Putamen (tissue), 1 donor: Measurements from ENCODE around the gene GPX2.

ENCODE experiments used
- DNase-seq: peaks from one replicate; pipeline ENCODE4 v3.0.0-alpha.2; 2016; ENCODE audit warnings: low spot score

The GPX2 gene

DNA sequence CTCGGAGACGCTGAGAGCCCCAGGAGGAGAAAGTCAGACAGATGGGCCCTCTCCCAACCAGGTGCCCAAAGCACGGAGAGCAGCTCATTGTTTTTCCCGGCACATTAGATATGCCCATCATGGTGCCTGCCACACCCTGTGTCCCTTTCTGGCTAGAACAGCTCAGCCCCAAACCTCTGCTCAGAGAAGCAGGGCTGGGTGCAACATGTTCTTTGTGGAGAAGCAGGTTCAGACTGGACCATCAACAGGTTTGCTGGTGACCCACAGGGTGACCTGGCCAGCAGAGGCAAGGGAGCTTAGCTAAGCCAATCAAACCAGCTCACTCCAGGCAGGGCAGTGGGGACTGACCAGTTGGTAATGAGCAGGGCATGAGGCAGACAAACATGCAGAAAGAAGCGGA, 16.2 kb upstream of the GPX2 start:
- no peak for DNase-seq

DNA sequence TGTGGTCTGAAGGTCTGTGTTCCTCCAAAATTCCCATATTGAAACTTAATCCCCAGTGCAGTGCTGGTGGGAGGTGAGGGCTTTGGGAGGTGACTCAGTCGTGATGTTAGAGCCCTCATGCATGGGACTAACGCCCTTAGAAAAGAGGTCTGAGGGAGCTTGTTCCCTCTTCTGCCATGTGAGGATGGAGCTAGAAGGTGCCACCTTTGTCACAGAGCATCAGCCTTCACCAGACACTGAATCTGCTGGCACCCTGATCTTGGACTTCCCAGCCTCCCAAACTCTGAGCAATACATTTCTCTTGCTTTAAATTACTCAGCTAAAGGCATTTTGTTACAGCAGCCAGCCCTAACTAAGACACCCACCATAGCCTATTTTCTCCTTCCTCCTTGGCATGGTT, 15.7 kb upstream of the GPX2 start:
- DNase-seq, result no peak

GRCh38 chr14:64956697-64957406, 14.3 kb upstream of the GPX2 start:
- no peak for DNase-seq

GRCh38 chr14:64955297-64955696, 12.8 kb upstream of the GPX2 start:
- DNase-seq, result no peak

GRCh38 chr14:64954491-64955240, 12.1 kb upstream of the GPX2 start:
- DNase-seq, result no peak

DNA sequence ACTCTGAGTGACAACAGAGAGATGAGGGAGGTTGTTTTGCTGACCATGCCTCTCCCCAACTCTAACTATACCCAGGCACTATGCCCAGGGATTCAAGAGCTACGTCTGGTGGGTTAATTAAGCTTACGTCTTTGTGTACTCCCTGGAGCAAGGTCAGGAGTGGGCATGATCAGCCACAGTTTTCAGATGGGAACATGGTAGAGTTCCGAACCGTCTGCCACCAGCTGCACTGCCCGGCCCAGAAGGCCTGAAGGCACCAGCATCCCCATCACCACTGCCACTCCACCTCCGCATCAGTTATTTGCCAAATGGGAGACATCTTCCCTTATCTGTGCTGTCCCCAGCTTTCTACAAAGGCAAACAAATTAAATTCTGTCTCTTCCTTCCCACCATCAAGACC, 11.1 kb upstream of the GPX2 start:
- DNase-seq, result no peak

DNA sequence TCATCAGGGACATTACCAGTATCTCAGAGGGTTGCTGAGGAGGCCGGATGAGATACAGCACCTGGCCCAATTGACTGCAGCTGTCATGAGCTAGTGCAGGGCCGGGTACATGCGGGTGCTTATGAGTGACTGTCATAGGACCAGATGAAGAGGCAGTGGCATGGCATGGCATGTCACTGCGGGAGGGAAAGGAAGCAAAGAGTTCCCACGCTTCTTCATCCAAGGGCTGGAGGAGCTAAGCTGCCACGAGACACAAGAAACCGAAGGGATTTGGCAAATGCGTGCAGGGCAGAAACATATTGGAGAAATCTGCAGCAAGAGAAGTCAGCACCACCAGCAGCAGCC, 10.7 kb upstream of the GPX2 start:
- no peak for DNase-seq

DNA sequence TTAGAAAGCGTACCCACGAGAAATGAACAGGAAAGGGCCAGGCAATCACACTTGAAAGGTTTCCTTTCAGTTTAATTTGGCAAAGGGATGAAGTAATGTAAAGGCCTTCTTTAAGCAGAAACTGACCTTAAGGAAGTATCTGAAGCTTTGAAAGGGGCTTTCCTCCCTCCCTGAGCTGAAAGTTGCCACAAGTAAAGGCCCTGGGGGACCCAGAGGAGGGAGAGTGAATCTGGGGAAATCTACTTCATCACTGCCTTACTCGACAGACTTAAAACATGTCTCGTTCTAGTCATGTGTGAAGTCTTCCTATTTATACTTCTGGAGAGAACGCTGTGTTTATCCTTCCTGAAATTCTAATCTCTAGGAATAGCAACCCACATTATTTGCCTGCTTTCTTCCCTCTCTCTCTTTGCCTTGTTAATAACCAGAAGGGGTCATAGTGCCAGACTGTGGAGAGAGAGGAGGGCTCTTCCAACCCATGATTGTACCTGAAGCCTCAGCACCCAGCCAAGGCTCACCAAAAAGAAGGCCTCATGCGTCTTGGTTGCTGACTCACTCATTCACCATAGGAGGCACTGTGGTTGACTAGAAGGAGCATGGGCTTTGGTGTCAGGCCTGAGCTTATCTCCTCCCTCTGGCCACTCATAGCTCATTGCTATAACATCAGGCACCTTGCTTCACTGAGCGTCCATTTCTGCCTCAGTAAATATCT, 10.2 kb upstream of the GPX2 start:
- no peak for DNase-seq

DNA sequence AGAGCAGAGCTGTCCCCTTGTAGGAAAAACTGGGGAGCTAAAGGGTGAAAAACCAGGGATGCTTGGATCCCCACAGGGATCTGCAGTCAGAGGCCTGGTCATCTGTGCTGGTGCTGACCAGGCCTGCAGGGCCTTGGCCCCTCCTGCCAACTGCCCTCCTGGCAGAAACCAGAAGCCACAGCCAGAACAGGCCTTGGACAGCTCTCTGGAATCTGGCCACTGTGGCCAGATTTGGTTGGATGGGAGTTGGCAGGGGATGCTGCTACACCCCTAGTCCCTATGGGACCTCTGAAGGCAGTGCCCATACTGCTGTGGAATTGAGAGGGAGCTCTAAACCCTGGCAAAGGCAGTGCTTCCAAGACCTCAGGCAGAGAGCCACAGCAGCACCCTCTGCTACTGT, 9.2 kb upstream of the GPX2 start:
- DNase-seq, result no peak

DNA sequence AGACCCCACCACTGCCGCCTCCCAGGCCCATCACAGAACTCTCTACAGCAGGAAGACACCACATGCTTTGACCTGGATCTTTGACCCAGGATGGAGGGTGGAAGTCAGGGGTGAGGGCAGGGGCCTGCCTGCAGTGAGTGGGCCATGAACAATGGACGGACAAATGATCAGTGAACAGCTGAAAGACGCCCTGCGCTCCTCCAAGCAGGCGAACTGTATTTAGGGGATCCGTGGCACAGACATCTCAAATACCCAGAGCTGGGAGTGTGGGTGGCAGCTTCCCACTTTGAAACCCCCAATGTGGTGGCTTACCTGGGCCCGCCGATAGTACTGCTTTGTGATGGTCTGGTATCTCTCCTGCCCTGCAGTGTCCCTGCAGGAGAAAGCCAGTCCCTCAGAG, 8.7 kb upstream of the GPX2 start:
- DNase-seq, result no peak

GRCh38 chr14:64950889-64951288, 8.3 kb upstream of the GPX2 start:
- DNase-seq, result peak; percentile 47

- DNase-seq, result no peak
These were observed 6.2 kb upstream of the GPX2 start for GRCh38 chr14:64948612-64949210.

- DNase-seq, result no peak
These were observed 5.4 kb upstream of the GPX2 start for GRCh38 chr14:64947710-64948611.

GRCh38 chr14:64946310-64947045, 3.9 kb upstream of the GPX2 start:
- no peak for DNase-seq

- DNase-seq, result no peak
These were observed 3.1 kb upstream of the GPX2 start for GRCh38 chr14:64945431-64946178.

GRCh38 chr14:64944861-64945260, 2.3 kb upstream of the GPX2 start:
- DNase-seq, result no peak

DNA sequence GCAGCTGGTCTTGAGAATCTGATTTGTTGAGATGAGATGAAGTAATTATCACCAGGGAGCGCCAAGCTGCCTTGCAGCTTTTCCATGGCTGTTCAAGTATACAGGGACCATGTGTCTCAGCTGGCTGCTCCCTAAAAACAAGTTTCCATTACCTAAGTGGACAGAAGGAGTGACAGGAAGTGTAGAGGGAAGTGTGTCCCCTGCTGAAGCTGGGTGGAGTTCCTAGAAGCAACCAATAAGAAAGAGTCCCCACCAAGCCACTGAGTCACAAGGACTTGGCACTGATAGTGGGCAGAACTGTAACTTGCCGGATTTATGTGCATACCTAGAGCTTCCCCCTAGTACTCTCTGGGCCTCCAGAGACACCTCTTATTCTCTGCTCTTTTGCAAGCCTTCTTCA, 1.5 kb upstream of the GPX2 start:
- no peak for DNase-seq

GRCh38 chr14:64943556-64943955, 1.0 kb upstream of the GPX2 start:
- DNase-seq, result no peak

DNA sequence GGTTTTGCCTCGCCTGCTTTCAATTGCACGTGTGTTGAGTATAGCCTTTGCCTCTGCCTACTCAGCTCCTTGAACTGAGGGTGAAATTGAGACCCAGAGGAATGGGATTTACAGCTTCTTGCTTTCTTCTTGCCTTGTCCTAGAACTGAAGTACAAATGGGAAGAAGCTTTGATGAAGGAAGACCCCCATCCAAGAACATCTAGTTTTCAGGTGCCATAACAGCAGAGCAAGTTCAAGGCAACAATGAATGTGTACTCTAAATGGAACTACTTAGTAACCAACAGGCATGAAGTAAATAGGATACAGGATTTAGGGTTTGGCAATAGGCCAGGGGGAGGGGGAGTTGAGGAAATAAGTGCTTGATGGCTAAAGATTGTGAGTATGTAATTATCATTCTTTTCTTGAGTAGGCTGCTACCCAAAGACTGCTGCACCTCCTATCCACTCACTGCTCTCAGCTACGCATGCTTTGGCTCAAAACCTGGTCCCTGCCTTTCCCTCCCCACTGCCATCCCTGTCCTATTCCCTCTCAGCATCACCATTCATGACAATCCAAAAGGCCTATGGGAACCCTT, 2.1 kb downstream of the GPX2 start:
- no peak for DNase-seq

- DNase-seq, result no peak
These were observed 2.7 kb downstream of the GPX2 start for GRCh38 chr14:64939817-64940190.
